SKM-1 treated with dmso at 0.1 percent for 144 hours (cell line): ENCODE results near the gene ELF1.
"Not testable (repeated sequence)": the region's sequence is repeated elsewhere in the genome, so short reads cannot be mapped to it uniquely, and the experiment has no call there.

Experiments
- DNase-seq: peaks from one replicate; lab custom pipeline; 2025; ENCODE audit not compliant: unreplicated experiment; lab: John Stamatoyannopoulos, UW

The ELF1 gene

DNA sequence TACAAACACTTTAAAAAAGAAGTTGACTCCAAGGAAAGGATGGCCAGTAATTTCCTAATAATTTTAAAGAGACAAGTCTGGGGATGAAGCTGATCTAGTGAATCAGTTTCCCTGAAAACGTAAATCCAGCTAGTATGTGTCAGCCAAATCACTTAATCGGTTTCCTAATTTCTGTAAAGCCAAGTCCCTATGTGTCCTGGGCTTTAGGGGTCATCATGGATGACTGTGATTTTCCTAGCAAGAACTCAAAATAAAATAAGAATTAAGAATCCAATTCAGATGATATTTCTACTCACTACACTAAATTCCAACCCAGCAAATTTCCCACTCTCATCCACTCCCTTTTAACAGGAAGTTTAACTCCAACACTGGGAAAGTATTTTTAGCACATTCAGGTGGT is 35.9 kb downstream of the ELF1 start:
- DNase-seq = no peak

- DNase-seq = peak; percentile 67
These were observed 36.3 kb downstream of the ELF1 start for GRCh38 chr13:40982772-40983171.

DNA sequence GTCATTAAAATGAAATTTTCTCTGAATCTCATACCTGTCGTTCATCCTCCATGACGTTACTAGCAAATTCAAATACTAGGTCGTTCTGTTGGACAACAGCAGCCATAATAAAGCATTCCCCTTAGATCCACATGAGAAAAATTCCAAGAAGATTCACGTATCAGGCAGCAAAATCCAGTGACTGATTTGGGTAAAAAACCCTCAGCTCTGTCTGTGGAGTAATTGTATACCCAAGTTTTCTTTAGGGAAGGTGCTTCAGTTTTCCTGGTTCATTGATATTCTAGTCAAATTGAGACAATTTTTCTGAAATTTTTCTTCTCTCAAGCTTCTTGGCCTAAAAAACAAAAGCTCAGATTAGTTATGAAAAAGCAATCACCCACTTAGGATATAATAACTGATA is 37.2 kb downstream of the ELF1 start:
- no peak for DNase-seq

- peak; percentile 88 for DNase-seq
These were observed 37.8 kb downstream of the ELF1 start for GRCh38 chr13:40981361-40981760.

DNA sequence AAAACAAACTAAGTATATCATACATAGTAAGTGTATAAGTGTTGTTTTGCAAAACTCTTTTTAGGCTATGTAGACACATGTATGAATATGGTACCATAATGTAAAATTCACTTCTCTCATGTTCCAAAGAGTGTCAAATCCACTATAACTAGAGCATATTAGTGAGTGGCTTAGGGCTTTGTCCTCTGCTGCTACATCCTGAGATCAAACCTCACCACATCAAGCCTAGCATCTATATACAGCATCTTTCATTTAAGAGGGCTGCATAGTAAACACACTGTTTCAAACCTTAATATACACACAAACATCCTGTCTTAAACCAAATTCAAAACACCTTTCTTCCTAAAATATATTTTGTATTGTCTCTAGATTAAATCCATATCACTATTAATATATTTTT is 38.7 kb downstream of the ELF1 start:
- DNase-seq = no peak

DNA sequence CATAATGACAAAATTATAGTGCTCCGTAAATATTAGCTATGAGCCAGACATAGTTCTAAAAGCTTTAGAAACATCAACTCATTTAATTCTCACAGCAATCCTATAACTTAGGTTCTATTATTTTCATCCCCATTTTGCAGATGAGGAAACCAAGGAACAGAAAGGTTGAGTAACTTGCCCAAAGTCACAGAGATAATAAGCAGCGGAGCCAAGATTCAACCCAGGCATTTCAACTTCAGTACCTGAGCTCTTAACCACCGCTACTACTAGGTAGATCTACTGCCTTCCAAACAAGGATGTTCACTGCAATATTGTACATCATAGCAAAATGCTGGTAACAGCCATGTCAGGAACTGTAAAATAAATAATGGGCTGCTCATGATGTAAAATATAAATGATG is 39.9 kb downstream of the ELF1 start:
- DNase-seq = no peak

GRCh38 chr13:40978109-40978508 is 41.0 kb downstream of the ELF1 start:
- DNase-seq = not testable (repeated sequence)

- DNase-seq = no peak
These were observed 43.7 kb downstream of the ELF1 start for GRCh38 chr13:40975441-40975840.

GRCh38 chr13:40974460-40975407 is 44.4 kb downstream of the ELF1 start:
- DNase-seq = peak; percentile 88

DNA sequence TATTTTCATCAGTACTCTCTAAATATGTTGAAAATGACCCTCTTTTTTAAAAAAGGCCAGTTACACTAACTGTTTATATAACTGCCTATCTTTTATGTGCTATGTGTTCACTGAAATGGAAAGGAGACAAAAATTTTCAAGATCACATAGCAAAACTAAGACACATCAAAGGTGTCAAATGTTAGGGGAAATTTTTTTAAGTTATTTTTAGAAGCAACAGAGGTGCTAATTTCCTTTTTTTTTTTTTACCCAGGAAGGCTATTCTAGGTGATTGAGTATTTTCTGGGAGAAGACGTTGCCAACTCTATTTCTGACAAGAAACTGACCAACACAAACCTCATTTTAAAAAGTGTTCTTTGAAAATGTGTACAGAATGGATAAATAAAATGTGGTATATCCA is 45.7 kb downstream of the ELF1 start:
- DNase-seq = no peak

DNA sequence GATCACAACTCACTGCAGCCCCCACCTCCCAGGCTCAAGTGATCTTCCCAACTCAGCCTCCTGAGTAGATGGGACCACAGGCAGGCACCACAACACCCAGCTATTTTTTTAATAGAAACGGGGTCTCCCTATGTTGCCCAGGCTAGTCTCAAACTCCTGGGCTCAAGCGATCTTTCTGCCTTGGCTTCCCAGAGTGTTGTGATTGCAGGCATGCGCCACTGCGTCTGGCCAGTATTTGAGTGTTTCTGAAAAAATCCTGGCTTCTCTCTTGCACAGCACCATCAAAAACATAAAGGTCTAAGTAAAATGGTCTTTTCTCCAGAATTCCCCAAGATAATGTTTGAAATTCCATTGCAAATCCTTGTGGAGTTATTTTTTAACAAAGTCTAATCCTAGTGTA is 47.8 kb downstream of the ELF1 start:
- no peak for DNase-seq

GRCh38 chr13:40970803-40971202 is 48.3 kb downstream of the ELF1 start:
- no peak for DNase-seq

DNA sequence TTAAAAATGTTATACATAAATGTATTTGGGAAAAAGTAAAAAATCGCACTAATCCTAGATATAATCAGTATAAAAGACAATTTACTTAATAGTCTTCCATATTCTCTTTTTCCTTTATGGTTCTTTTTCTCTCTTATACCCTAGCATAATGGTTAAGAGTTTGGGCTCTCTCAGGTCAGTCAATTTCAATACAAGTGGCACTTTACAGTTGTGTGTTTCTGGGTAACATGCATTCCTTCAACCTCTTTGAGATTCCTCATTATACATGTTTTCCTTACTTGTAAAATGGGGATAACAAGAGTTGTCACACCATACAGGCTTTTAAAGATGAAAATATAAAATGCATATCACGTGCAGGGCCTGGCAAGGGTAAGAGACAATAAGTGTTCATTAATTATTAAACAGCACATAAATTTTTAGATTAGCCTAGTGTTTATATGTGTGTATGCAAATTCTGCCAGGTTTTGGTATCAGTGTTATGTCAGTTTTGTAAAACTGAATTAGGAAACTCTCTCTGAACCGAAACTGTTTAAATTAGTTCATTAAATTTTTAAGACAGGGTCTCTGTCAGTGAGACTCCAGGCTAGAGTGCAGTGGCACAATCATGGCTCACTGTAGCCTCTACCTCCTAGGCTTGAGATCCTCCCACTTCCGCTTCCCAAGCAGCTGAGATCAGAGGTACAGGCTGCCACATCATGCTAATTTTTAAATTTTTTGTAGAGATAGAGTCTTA is 49.8 kb downstream of the ELF1 start:
- no peak for DNase-seq

DNA sequence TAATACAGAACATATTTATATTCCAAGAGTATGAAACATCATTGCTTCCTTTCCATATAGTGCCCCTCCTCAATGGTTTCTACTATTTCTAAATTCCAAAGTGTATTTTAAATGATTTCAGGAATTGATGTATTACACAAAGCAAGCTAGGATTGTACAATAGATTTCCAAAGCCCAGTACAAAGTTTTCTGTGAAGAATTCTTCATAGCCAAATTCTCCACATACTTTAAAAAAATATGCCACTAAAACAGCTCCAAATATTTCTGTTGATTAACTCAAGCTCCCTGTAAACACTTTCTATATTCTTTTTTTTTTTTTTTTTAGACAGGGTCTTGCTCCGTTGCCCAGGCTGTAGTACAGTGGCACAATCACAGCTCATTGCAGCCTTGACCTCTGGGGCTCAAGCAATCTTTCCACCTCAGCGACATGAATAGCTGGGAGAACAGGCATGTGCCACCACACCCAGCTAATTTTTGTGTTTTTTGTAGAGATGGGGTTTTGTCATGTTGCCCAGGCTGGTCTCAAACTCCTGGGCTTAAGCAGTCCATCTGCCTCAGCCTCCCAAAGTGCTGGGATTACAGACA is 50.6 kb downstream of the ELF1 start:
- no peak for DNase-seq

- peak; percentile 91 for DNase-seq
These were observed 52.8 kb downstream of the ELF1 start for GRCh38 chr13:40966298-40966697.

DNA sequence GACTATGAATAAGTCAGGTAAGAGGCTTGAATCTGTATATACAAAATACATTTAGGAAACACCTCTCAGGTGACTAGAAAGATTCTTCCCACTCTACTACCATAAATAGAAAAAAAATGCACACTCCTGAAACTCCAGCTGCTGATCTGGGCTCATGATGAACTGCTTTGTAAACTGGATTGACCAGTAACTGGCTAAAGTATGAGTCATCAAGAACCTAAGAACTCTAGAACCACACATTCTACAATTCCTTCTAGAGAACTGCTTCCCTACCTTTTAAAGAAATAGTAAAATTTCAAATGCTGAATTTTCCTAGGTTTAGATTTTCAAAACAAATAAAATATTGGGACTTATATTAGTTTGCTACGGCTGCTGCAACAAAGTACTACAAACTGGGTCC is 55.2 kb downstream of the ELF1 start:
- DNase-seq = no peak

DNA sequence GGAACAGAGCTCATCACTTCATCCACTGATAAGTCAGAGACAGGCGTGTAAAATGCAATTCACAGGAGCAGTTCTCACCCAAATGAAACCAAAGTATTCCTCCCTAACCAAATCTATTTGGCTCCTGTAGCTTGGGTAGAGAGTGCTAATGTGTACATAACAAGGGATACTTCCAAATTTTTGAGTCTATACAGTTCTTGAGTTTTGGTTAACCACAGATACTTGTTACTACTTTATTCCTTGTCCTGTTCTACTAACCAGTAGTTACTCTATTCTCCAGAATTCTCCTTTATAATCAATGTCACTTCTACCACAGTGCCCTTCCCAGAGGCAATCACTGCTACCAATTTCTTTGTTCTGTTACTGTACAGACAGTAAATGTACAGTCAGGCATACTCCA is 57.3 kb downstream of the ELF1 start:
- no peak for DNase-seq

- peak; percentile 92 for DNase-seq
These were observed 57.9 kb downstream of the ELF1 start for GRCh38 chr13:40961214-40961613.

GRCh38 chr13:40960716-40961115 is 58.4 kb downstream of the ELF1 start:
- no peak for DNase-seq

- no peak for DNase-seq
These were observed 60.5 kb downstream of the ELF1 start for GRCh38 chr13:40958655-40959054.

- DNase-seq = no peak
These were observed 72.6 kb downstream of the ELF1 start for GRCh38 chr13:40946485-40946884.

GRCh38 chr13:40943073-40943472 is 76.0 kb downstream of the ELF1 start:
- DNase-seq = no peak
